ENCODE results near the gene TRABD2B.

Gene TRABD2B

GRCh38 chr1:47764461-47765046 lies 232.6 kb downstream of the TRABD2B start:
- H3K36me3 ChIP-seq (ENCODE audit: low read length) = no peaks in the 10 kb centered on the region
- no peak overlapping the region for H3K4me2 ChIP-seq (ENCODE audit: low read depth, low read length, poor library complexity, severe bottlenecking)
- H3K4me3 ChIP-seq (ENCODE audit: insufficient read depth, low read length, poor library complexity, severe bottlenecking) = no peak overlapping the region
- no peak for TF ChIP-seq EZH2phosphoT487 (conservative IDR thresholded peaks at IDR 0.05; ENCODE audit: low read length)
- no peak for TF ChIP-seq CTCF (IDR thresholded peaks at IDR 0.05; ENCODE audit: insufficient read depth, low read length, poor library complexity, severe bottlenecking)
- H3K9me2 ChIP-seq (replicated peaks; ENCODE audit: insufficient read depth, low read length) = no peaks in the 10 kb centered on the region
- H3K9ac ChIP-seq (ENCODE audit: low read length) = no peak overlapping the region
- no peak overlapping the region for H2AFZ ChIP-seq (ENCODE audit: low read depth, low read length, severe bottlenecking)
- H4K20me1 ChIP-seq (ENCODE audit: low read depth, low read length) = no peaks in the 10 kb centered on the region
- no peaks in the 10 kb centered on the region for H3K27me3 ChIP-seq (ENCODE audit: low read length)
- no peaks in the 10 kb centered on the region for H3K9me3 ChIP-seq (ENCODE audit: insufficient read depth, low read length)
- H3K27ac ChIP-seq (ENCODE audit: low read depth, low read length) = no peak overlapping the region
- H3K79me2 ChIP-seq (ENCODE audit: insufficient read depth, low read length) = no peaks in the 10 kb centered on the region
- H3F3A ChIP-seq (ENCODE audit: insufficient read depth) = no peaks in the 10 kb centered on the region

GRCh38 chr1:47763591-47764171 lies 233.5 kb downstream of the TRABD2B start:
- Histone ChIP-seq H3K79me2 (ENCODE audit: insufficient read depth, low read length) (no peaks in the 10 kb centered on the region), H3F3A (ENCODE audit: insufficient read depth) (no peaks in the 10 kb centered on the region), H3K4me3 (ENCODE audit: insufficient read depth, low read length, poor library complexity, severe bottlenecking) (no peak overlapping the region), H3K4me2 (ENCODE audit: low read depth, low read length, poor library complexity, severe bottlenecking) (no peak overlapping the region), H2AFZ (ENCODE audit: low read depth, low read length, severe bottlenecking) (no peak overlapping the region), H4K20me1 (ENCODE audit: low read depth, low read length) (no peaks in the 10 kb centered on the region), H3K9me3 (ENCODE audit: insufficient read depth, low read length) (no peaks in the 10 kb centered on the region), H3K9ac (ENCODE audit: low read length) (no peak overlapping the region), H3K27ac (ENCODE audit: low read depth, low read length) (no peak overlapping the region), H3K27me3 (ENCODE audit: low read length) (no peaks in the 10 kb centered on the region), H3K9me2 (replicated peaks; ENCODE audit: insufficient read depth, low read length) (no peaks in the 10 kb centered on the region), H3K36me3 (ENCODE audit: low read length) (no peaks in the 10 kb centered on the region)
- TF ChIP-seq EZH2phosphoT487 (conservative IDR thresholded peaks at IDR 0.05; ENCODE audit: low read length) (no peak), CTCF (IDR thresholded peaks at IDR 0.05; ENCODE audit: insufficient read depth, low read length, poor library complexity, severe bottlenecking) (no peak)

- H3K9me2 ChIP-seq (replicated peaks; ENCODE audit: insufficient read depth, low read length) = no peaks in the 10 kb centered on the region
- no peaks in the 10 kb centered on the region for H4K20me1 ChIP-seq (ENCODE audit: low read depth, low read length)
- H3K9me3 ChIP-seq (ENCODE audit: insufficient read depth, low read length) = no peaks in the 10 kb centered on the region
- H3K9ac ChIP-seq (ENCODE audit: low read length) = no peak overlapping the region
- no peak overlapping the region for H3K27ac ChIP-seq (ENCODE audit: low read depth, low read length)
- H3K4me3 ChIP-seq (ENCODE audit: insufficient read depth, low read length, poor library complexity, severe bottlenecking) = no peak overlapping the region
- no peaks in the 10 kb centered on the region for H3K79me2 ChIP-seq (ENCODE audit: insufficient read depth, low read length)
- H3K27me3 ChIP-seq (ENCODE audit: low read length) = no peaks in the 10 kb centered on the region
- no peak for TF ChIP-seq CTCF (IDR thresholded peaks at IDR 0.05; ENCODE audit: insufficient read depth, low read length, poor library complexity, severe bottlenecking)
- TF ChIP-seq EZH2phosphoT487 (conservative IDR thresholded peaks at IDR 0.05; ENCODE audit: low read length) = no peak
- H3F3A ChIP-seq (ENCODE audit: insufficient read depth) = no peaks in the 10 kb centered on the region
- H3K4me2 ChIP-seq (ENCODE audit: low read depth, low read length, poor library complexity, severe bottlenecking) = no peak overlapping the region
- H2AFZ ChIP-seq (ENCODE audit: low read depth, low read length, severe bottlenecking) = no peak overlapping the region
- no peaks in the 10 kb centered on the region for H3K36me3 ChIP-seq (ENCODE audit: low read length)
Measured at GRCh38 chr1:47761974-47762373, 235.2 kb downstream of the TRABD2B start.
